ENCODE data around the gene CELSR3. TPM values are rescaled to one million over a fixed set of nuclear protein-coding genes. Genes with fewer than 3 reads are reported as not detected.

CELSR3 gene
- total RNA-seq, 1 donor from 2014 or later: 16.0 TPM

DNA sequence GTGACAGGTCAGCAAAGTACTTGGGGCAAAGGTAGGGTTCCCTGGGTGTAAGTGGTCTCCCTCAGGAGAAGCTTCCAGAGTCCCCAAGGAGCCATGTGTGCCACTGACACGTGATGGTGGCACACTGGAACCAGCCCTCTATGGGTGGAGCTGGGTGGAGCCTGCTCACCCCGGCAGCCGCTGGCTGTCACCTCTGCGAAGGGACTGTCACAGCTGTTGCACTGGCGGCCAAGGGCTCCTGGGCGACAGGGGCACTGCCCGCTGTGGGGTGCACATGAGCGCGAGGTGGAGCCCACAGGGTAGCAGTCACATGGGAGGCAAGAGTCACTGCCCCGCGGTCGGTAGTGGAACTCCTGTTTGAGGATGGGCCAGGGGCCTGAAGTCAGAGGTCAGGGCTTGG lies 12.0 kb downstream of the CELSR3 start:
- DNase-seq (ENCODE audit: low spot score): no peak
- intact Hi-C loops (cut with micrococcal nuclease): no loop called here
- H3K27me3 Mint-ChIP-seq (ENCODE audit: low read depth): no peaks in the 10 kb centered on the region

DNA sequence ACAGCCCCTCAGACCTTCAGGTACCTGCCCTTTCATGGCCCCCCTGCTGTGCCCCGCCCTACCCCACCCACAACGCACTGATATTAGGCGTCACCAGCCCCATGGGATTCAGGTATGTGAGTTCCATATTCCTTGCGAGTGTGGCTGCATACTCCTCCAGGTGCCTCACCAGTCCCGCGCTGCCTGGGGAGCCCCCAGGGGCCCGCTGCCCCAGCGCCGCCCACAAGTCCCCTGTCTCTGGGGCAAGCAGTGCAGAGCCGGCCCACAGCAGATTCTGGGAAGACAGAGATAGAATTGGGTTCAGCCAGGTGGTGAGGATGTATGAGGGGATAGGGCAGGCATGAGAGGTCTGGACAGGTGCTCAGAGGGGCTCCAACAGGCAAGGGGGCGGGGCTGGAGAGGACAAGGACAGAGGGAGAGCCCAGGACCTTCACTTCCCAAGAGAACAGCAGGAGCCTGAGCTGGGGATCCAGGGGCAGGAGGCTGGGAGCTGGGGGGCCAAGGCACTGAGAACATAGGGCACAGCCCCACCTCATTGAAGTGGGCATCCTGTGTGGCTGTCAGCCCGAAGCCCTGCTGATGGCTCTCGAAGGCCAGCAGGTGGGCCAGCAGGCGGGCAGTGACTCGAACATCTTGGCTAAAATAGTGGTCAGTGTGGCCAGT lies 14.4 kb downstream of the CELSR3 start:
- intact Hi-C loops (cut with micrococcal nuclease): no loop called here
- Mint-ChIP-seq H3K27ac (no peak overlapping the region), H3K9me3 (no peaks in the 10 kb centered on the region), H3K27me3 (ENCODE audit: low read depth) (no peaks in the 10 kb centered on the region), H3K4me3 (ENCODE audit: low read depth) (no peak overlapping the region), H3K4me1 (ENCODE audit: low read depth) (no peaks in the 10 kb centered on the region), H3K36me3 (ENCODE audit: low read depth) (peaks cover 14% of the 10 kb centered on the region)
- no peak for DNase-seq (ENCODE audit: low spot score)

More for the DNA sequence above, 12.0 kb downstream of the CELSR3 start:
- Mint-ChIP-seq H3K4me1 (ENCODE audit: low read depth) (peaks cover 4% of the 10 kb centered on the region), H3K4me3 (ENCODE audit: low read depth) (no peak overlapping the region), H3K27ac (no peak overlapping the region), H3K9me3 (no peaks in the 10 kb centered on the region), H3K36me3 (ENCODE audit: low read depth) (peaks cover 13% of the 10 kb centered on the region)

DNA sequence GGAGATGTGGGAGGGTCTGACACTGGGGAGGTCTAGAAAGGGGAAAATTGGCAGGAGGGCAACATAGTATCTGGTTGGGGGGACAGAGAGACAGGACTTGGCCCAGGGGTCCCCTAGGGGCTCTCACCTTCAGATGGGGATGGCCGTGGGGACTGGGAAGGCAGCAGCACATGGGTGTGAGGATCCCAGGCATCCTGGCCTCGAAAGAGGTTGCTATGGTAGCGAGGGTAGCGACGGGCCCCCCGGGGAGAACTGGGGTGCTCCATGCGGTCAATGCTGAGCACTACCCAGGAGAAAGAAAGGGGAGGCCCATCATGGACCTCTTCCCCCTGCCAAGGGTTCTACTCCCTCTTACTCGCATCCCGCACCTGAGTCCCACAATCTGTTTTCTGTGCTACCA lies 15.0 kb downstream of the CELSR3 start:
- H3K36me3 Mint-ChIP-seq (ENCODE audit: low read depth): peaks cover 11% of the 10 kb centered on the region
- no peaks in the 10 kb centered on the region for H3K4me1 Mint-ChIP-seq (ENCODE audit: low read depth)
- H3K4me3 Mint-ChIP-seq (ENCODE audit: low read depth): no peak overlapping the region
- no peak for DNase-seq (ENCODE audit: low spot score)
- intact Hi-C loops (cut with micrococcal nuclease): no loop called here
- H3K27me3 Mint-ChIP-seq (ENCODE audit: low read depth): no peaks in the 10 kb centered on the region
- H3K9me3 Mint-ChIP-seq: no peaks in the 10 kb centered on the region
- H3K27ac Mint-ChIP-seq: no peak overlapping the region

DNA sequence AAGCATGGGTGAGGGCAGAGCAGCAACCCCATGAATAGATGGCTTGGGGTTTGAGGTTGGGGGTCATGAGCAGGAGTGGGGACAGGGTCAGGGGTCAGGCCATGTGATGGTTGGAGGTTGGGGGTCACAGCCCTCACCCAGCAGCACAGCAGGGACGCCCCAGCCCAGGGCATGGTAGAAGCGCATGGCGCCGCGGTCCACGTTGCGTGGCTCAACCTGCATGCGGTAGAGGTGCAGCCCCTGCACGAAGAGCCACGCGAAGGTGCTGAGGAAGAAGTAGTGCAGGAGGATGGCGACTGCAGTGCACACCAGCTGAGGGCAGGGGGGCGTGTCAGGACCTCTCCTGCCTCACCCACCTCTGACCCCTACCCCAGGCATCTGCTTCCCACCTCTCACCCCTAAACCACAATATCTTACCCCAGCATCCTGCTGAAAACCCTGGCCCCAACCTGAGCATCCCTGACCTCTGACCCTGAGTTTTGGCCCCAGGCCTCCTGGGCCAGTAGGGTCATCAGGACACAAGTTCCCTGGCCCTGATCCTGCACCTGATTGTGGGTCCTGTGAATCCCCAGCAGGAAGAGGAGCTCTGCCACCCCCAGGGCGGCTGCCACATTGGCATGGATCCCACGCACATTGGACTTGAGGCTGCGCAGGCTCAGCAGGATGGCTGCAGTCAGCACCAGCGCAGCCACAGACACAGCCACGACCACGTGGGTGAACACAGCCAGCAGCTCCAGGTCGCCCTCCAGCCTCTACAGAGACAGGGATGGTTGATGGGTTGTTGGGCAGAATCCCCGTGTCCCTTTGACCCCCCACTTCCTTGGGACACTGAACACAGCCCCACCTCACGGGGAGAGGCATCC lies 17.6 kb downstream of the CELSR3 start:
- Mint-ChIP-seq H3K4me1 (ENCODE audit: low read depth) (no peaks in the 10 kb centered on the region), H3K27ac (no peak overlapping the region), H3K9me3 (no peaks in the 10 kb centered on the region), H3K27me3 (ENCODE audit: low read depth) (no peaks in the 10 kb centered on the region), H3K36me3 (ENCODE audit: low read depth) (peaks cover 14% of the 10 kb centered on the region), H3K4me3 (ENCODE audit: low read depth) (no peak overlapping the region)
- DNase-seq (ENCODE audit: low spot score): no peak
- intact Hi-C loops (cut with micrococcal nuclease): no loop called here

DNA sequence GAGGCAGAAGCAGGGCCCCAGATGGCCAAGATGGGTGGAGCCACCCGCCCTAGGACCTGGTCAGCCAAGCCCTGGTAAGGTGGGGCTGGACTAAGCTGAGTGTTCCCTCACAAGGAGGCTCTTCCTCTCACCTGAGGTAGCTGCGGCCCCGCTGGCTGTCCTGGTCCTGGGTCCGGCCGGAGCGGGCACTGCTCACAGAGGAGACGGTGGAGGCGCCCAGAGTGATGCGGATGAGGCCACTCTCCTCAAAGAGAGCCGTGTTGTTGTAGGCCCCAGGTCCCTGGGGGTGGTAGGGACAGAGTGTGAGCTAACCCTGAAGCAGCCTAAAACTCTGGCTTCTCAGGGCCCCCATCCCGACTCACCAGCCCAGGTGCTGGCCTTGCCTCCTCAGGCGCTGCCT lies 20.1 kb downstream of the CELSR3 start:
- Mint-ChIP-seq H3K4me1 (ENCODE audit: low read depth) (no peaks in the 10 kb centered on the region), H3K4me3 (ENCODE audit: low read depth) (no peak overlapping the region), H3K36me3 (ENCODE audit: low read depth) (peaks cover 16% of the 10 kb centered on the region), H3K27me3 (ENCODE audit: low read depth) (no peaks in the 10 kb centered on the region), H3K9me3 (no peaks in the 10 kb centered on the region), H3K27ac (no peak overlapping the region)
- no peak for DNase-seq (ENCODE audit: low spot score)
- intact Hi-C loops (cut with micrococcal nuclease): no loop called here

DNA sequence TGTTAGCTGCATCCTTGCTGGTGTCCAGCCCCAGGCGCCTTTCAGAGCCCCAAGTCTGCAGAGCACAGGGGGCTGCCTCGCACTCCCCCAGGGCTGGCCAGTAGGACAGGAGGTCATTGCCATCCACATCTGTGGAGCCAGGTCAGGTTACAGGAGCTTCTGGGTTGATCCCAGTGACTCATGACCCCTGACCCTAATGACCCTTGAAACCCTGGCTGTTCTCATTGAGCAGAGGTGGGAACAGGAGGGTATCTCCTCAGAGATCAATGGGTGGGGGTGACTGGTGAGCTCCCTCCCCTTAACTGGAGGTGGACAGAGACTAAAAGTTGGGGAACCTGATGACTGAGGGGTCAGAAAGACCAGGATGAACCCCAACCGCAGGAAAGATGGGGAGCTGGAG lies 21.3 kb downstream of the CELSR3 start:
- Mint-ChIP-seq H3K4me1 (ENCODE audit: low read depth) (peaks cover 4% of the 10 kb centered on the region), H3K9me3 (no peaks in the 10 kb centered on the region), H3K27me3 (ENCODE audit: low read depth) (no peaks in the 10 kb centered on the region), H3K4me3 (ENCODE audit: low read depth) (no peak overlapping the region), H3K27ac (no peak overlapping the region), H3K36me3 (ENCODE audit: low read depth) (peaks cover 16% of the 10 kb centered on the region)
- intact Hi-C loops (cut with micrococcal nuclease): no loop called here
- no peak for DNase-seq (ENCODE audit: low spot score)

DNA sequence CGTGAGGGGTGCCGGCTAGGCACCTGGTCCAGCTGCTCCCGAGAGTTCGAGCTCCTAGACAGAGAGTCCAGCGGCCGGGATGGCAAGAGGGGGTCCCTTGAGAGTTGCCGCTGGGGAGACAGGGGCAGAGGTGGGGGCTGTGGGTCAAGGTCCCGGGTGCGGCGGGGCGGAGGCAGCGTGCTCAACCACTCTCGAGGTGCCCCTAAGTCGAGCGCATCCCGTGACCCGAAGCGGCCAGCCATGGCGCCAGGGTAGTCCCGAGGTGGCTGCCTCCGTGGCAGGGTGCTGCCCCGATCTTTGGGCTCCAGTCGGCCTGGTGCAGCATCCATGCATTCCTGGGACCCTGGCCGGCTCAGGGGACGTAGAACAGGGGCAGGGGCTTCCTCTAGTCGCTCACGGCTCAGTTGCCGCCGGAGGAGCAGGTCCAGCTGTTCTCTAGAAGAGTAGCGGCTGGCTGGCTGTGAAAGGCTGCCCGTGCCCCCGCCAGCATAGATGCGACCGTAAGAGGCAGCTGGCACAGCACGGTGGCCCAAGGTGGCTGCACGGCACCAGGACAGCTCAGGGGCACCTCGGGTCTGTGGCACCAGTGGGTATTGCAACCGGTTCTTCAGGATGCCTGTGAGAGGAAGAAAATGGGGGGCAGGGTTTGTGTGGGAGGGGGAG lies 22.6 kb downstream of the CELSR3 start:
- Mint-ChIP-seq H3K27ac (no peak overlapping the region), H3K4me1 (ENCODE audit: low read depth) (peaks cover 10% of the 10 kb centered on the region), H3K4me3 (ENCODE audit: low read depth) (no peak overlapping the region), H3K9me3 (no peaks in the 10 kb centered on the region), H3K36me3 (ENCODE audit: low read depth) (peaks cover 16% of the 10 kb centered on the region), H3K27me3 (ENCODE audit: low read depth) (no peaks in the 10 kb centered on the region)
- intact Hi-C loops (cut with micrococcal nuclease): loop anchor here (5.0 to 10.0 kb wide), 2 partner anchors 165 to 238 kb away; no protein-coding TSS in a partner anchor
- DNase-seq (ENCODE audit: low spot score): no peak

DNA sequence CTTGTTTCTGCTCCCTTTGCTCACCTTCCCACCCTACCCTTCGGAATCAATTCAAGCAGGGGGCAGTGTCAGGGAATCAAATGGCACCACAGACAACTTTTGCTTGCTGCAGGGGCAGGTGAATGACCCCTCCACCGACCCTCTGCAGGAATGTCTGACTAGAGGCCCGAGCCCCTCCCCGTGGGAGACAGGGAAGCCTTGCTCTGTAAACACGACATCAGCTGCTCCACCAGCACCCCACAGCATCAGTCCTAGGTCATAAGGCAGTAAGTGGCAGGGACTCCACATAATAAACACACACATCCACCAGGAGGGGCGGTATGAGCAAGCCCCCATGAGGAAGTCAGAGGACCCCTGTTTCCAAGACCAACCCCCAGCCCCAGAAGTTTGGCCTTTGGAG lies 25.4 kb downstream of the CELSR3 start:
- no peak overlapping the region for H3K27ac Mint-ChIP-seq
- no peaks in the 10 kb centered on the region for H3K27me3 Mint-ChIP-seq (ENCODE audit: low read depth)
- H3K4me3 Mint-ChIP-seq (ENCODE audit: low read depth): peak overlapping the region; percentile 33
- H3K4me1 Mint-ChIP-seq (ENCODE audit: low read depth): peaks cover 21% of the 10 kb centered on the region
- no peak for DNase-seq (ENCODE audit: low spot score)
- peaks cover 18% of the 10 kb centered on the region for H3K36me3 Mint-ChIP-seq (ENCODE audit: low read depth)
- intact Hi-C loops (cut with micrococcal nuclease): loop anchor here (5.0 to 10.0 kb wide), 2 partner anchors 163 to 235 kb away; no protein-coding TSS in a partner anchor
- no peaks in the 10 kb centered on the region for H3K9me3 Mint-ChIP-seq

DNA sequence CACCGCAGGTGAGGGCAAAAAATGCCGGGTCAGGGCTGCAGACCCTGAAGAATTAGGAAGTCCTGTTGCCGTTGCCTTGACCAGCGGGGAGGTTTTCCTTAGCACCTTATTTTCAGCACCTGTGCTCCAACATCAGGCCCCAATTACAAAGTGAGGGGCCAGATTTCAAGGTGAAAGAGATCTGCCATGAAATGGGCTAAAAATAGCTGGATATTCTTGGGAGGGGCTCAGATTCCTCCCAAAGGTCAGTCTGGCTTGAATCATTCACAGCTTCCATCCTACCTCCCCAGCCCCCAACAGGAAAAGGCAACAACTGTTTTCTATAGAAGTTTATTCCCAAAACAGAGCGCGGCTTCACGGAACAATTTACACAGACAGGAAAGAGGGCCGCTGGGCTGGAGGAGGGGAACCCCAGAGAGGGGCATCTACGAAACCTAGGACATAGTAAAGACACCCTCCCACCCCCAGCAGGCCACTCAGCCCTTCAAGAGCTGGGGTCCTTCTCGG lies 26.5 kb downstream of the CELSR3 start:
- Mint-ChIP-seq H3K4me3 (ENCODE audit: low read depth) (peak overlapping the region; percentile 92), H3K9me3 (no peaks in the 10 kb centered on the region), H3K27ac (peak overlapping the region; percentile 87), H3K4me1 (ENCODE audit: low read depth) (peaks cover 21% of the 10 kb centered on the region), H3K27me3 (ENCODE audit: low read depth) (no peaks in the 10 kb centered on the region), H3K36me3 (ENCODE audit: low read depth) (peaks cover 20% of the 10 kb centered on the region)
- intact Hi-C loops (cut with micrococcal nuclease): loop anchor here (5.0 to 10.0 kb wide), 2 partner anchors 161 to 234 kb away; no protein-coding TSS in a partner anchor
- no peak for DNase-seq (ENCODE audit: low spot score)

DNA sequence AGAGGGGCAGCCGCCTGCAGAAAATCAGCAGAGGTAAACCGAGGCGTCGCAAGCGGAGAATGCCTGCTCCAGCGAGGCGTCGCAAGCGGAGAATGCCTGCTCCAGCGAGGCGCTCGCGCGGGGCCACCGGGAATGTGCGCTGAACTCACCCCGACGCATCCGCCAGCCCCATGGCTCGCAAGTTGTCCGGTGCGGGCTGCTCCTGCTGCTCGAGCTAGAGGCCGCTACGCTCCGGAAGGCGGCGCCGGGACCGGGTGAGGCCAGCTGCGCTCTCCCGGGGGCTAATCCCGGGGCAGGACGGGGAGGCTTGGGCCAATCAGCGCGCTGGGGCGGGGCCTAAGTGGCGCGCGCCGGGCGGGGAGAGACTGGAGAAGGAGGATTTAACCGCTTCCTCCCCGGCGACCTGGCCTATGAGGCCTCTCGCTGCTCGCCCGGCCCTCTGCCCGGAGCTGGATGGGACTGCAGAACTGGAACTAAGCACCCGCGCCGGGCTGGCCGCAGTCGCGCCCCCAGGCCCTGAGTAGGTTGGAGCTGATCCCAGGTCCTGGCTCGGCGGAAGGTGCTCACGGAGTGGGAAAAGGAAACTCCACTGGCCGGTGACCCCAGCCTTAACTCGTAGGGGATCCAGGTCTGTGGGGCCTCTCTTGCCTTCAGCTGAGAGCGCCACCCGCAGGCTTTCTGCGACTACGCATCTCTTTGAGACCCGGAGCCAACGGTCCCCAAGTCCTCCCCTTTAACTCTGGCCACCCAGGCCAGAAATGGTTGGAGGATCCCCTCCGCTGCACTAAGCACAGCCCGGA lies 27.3 kb downstream of the CELSR3 start, which contains the start of gene SLC26A6:
Gene SLC26A6, minus strand, starts transcription at position 240 of the 800 bp plus-strand sequence. Its CDS starts 68 bp downstream, at position 172.
- no peaks in the 10 kb centered on the region for H3K27me3 Mint-ChIP-seq (ENCODE audit: low read depth)
- peak; percentile 94 for DNase-seq (ENCODE audit: low spot score)
- peaks cover 27% of the 10 kb centered on the region for H3K36me3 Mint-ChIP-seq (ENCODE audit: low read depth)
- intact Hi-C loops (cut with micrococcal nuclease): loop anchor here (1.0 to 10.0 kb wide), 6 partner anchors 21 to 233 kb away; partner anchors contain the start of gene UQCRC1
- no peaks in the 10 kb centered on the region for H3K9me3 Mint-ChIP-seq
- peak within 1 kb of the TSS; percentile 87 for H3K27ac Mint-ChIP-seq
- peaks cover 21% of the 10 kb centered on the region for H3K4me1 Mint-ChIP-seq (ENCODE audit: low read depth)
- H3K4me3 Mint-ChIP-seq (ENCODE audit: low read depth): peak within 1 kb of the TSS; percentile 92

DNA sequence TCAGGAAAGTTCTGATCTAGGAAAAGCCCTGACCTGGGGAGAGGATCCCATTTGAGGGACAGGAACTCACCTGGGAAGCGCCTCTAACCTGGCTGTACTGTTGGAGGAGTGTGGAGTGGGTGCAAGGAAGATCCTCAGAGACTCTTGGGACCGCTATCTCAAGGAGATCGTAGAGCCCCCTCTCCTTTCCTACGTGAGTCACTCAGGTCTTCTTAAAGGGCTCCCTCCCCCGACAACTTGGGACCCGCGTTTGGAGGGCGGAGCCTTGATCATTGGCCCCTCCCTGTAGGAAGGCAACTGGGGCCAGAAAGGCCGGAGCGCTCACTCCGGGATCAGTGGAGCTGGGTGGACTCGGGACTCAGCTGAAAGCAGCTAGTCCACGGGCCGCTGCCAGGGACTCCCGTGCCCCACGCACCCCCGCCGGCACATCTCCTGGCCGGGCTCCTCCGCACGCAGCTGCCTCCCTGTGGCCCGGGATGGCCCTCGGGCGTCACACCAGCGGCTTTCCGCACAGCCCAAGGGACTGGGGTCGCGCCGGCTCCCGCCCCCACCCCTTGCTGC lies 27.9 kb downstream of the CELSR3 start:
- H3K27ac Mint-ChIP-seq: peak overlapping the region; percentile 42

More for the DNA sequence above, 27.9 kb downstream of the CELSR3 start:
- H3K36me3 Mint-ChIP-seq (ENCODE audit: low read depth): peaks cover 33% of the 10 kb centered on the region
- peak; percentile 37 for DNase-seq (ENCODE audit: low spot score)
- H3K4me3 Mint-ChIP-seq (ENCODE audit: low read depth): peak overlapping the region; percentile 92
- peaks cover 21% of the 10 kb centered on the region for H3K4me1 Mint-ChIP-seq (ENCODE audit: low read depth)
- intact Hi-C loops (cut with micrococcal nuclease): loop anchor here (1.0 to 10.0 kb wide), 6 partner anchors 20 to 232 kb away; partner anchors contain the start of gene UQCRC1
- H3K9me3 Mint-ChIP-seq: no peaks in the 10 kb centered on the region
- no peaks in the 10 kb centered on the region for H3K27me3 Mint-ChIP-seq (ENCODE audit: low read depth)
